Breast epithelium (tissue), 4 donors: Measurements from ENCODE around the gene LMO2. TPM values are rescaled to one million over a fixed set of nuclear protein-coding genes. Genes with fewer than 3 reads are reported as not detected.

Source experiments
- DNase-seq, 2 donors: peaks; one replicate each; pipeline ENCODE4 v3.0.0-alpha.2; 2019; ENCODE audit warnings: low spot score in 2 of 2
- H3K27ac ChIP-seq, 2 donors: fragments of 200-600 bp; sonication (generic) in 1 of 2; one replicate each; pipeline ENCODE4 v1.5.1; 2016 to 2019; ENCODE audit warnings: mild to moderate bottlenecking in 1 of 2
- H3K27me3 ChIP-seq, 2 donors: fragments of 200-600 bp; sonication (generic) in 1 of 2; one replicate each; pipeline versions ENCODE4 v1.5.1 to v1.6.0; 2017 to 2019; ENCODE audit warnings: control low read depth in 1 of 2, mild to moderate bottlenecking in 1 of 2
- H3K36me3 ChIP-seq: fragments of 200-600 bp; one replicate; pipeline ENCODE4 v1.5.1; 2019
- H3K4me1 ChIP-seq, 2 donors: fragments of 200-600 bp; sonication (generic); one replicate each; pipeline ENCODE4 v1.5.1; 2016 to 2019; ENCODE audit warnings: control low read depth in 1 of 2
- H3K4me3 ChIP-seq, 3 donors: fragments of 200-600 bp; sonication (generic); 1 replicate in 2 of 3; 2 replicates in 1 of 3; pipeline ENCODE4 v1.5.1; 2016 to 2019; ENCODE audit warnings: mild to moderate bottlenecking in 3 of 3, moderate library complexity in 2 of 3
- H3K9me3 ChIP-seq, 2 donors: fragments of 200-600 bp; sonication (generic) in 1 of 2; one replicate each; pipeline ENCODE4 v1.5.1; 2016 to 2019; ENCODE audit warnings: control low read depth in 1 of 2
- CTCF ChIP-seq, 3 donors: fragments of 450-650 bp; IDR thresholded peaks; one replicate each; pipeline ENCODE4 v1.5.1; 2016 to 2017; ENCODE audit warnings: antibody characterized with exemption in 3 of 3, mild to moderate bottlenecking in 3 of 3, moderate library complexity in 3 of 3
- POLR2A ChIP-seq: fragments of 450-650 bp; IDR thresholded peaks from one replicate; pipeline ENCODE4 v1.6.1; 2016; ENCODE audit warnings: antibody characterized with exemption, mild to moderate bottlenecking, moderate library complexity
- POLR2AphosphoS5 ChIP-seq, 3 donors: sonication (generic); formaldehyde crosslinking; IDR thresholded peaks; one replicate each; pipeline ENCODE4 v1.6.1; 2017; ENCODE audit warnings: antibody characterized with exemption in 3 of 3
- intact Hi-C: fragments of 100-400 bp; cut with DNase I; formaldehyde crosslinking; loops from one replicate; pipeline ENCODE4 v1.15.1; 2023; ENCODE audit warnings: low total_unique reads
- total RNA-seq, 3 donors: library from RNA; depleted of rRNA; stranded (reverse); fragments of >200 nt; gene quantifications; one replicate each; pipeline ENCODE4 v1.1.0, GENCODE V29; 2016

Gene LMO2
- total RNA-seq, 3 donors from 2014 or later: 19.5 to 21.9 (median 20.0) TPM

GRCh38 chr11:33887886-33888285 lies 4.0 kb downstream of the LMO2 start:
- Histone ChIP-seq H3K4me1 (no peaks in the 10 kb centered on the region), H3K4me3 (no peak overlapping the region), H3K36me3 (no peaks in the 10 kb centered on the region), H3K9me3 (no peaks in the 10 kb centered on the region), H3K27me3 (no peaks in the 10 kb centered on the region), H3K27ac (no peak overlapping the region)
- DNase-seq: no peak
- intact Hi-C loops: no loop called here
- no peak for TF ChIP-seq CTCF (IDR thresholded peaks at IDR 0.05)
- TF ChIP-seq POLR2AphosphoS5 (IDR thresholded peaks at IDR 0.05): no peak
- no peak for TF ChIP-seq POLR2A

DNA sequence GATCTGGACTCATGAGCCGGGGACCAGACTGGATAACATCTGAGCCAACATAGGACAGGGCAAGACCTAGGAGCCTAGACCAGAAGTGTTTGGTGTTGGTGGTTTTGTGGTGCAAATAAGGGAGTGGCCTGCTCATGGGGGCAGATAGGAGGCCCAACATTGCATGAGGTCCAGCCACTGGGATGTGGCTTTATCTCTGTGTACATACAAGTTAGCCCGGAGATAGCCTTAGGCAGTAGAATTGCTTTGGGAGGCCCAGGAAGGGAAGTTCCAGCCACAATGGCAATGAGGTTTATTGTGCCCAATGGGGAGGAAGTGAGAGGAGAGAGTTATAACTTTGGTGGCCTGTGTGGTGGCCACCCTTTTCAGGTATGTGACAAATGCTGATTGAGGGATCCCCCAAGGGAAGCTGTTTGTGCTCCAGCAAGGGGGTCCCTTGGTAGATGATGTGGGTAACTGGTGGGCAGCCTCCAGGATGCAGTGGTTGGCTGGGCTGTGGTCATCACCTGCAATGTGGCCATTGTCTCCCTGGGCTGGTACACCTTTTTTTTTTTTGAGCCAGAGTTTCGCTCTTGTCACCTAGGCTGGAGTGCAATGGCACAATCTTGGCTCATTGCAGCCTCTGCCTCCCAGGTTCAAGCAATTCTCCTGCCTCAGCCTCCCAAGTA lies 6.4 kb downstream of the LMO2 start:
- no peak for TF ChIP-seq CTCF (IDR thresholded peaks at IDR 0.05)
- no peak for TF ChIP-seq POLR2A
- no peak for TF ChIP-seq POLR2AphosphoS5 (IDR thresholded peaks at IDR 0.05)
- no peak overlapping the region for H3K27ac ChIP-seq
- no peaks in the 10 kb centered on the region for H3K27me3 ChIP-seq
- no peaks in the 10 kb centered on the region for H3K4me1 ChIP-seq
- DNase-seq: no peak
- intact Hi-C loops: no loop called here
- H3K36me3 ChIP-seq: no peaks in the 10 kb centered on the region
- no peak overlapping the region for H3K4me3 ChIP-seq
- no peaks in the 10 kb centered on the region for H3K9me3 ChIP-seq

DNA sequence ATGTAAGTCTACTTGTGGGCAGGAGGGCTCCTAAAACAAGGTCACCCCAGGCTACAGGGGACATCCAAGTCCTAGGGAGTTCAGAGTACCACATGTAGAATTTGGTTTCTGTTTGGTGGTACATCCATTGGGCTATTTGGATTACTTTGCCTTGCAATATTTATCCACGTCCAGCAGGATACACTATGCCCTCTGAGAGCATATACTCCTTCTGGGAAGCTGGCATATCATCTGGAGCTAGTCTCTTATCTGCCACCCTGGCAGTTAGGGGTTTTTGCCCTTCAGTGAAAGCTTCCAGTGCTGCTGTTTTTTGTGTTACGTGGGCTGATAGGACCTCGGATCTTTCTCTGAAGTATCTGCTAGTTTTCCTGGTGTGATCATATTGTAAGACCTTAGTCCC lies 7.3 kb downstream of the LMO2 start:
- Histone ChIP-seq H3K9me3 (no peaks in the 10 kb centered on the region), H3K36me3 (no peaks in the 10 kb centered on the region), H3K27ac (no peak overlapping the region), H3K4me3 (no peak overlapping the region), H3K4me1 (no peaks in the 10 kb centered on the region), H3K27me3 (no peaks in the 10 kb centered on the region)
- no peak for TF ChIP-seq POLR2AphosphoS5 (IDR thresholded peaks at IDR 0.05)
- no peak for TF ChIP-seq CTCF (IDR thresholded peaks at IDR 0.05)
- TF ChIP-seq POLR2A: no peak
- no peak for DNase-seq
- intact Hi-C loops: no loop called here

DNA sequence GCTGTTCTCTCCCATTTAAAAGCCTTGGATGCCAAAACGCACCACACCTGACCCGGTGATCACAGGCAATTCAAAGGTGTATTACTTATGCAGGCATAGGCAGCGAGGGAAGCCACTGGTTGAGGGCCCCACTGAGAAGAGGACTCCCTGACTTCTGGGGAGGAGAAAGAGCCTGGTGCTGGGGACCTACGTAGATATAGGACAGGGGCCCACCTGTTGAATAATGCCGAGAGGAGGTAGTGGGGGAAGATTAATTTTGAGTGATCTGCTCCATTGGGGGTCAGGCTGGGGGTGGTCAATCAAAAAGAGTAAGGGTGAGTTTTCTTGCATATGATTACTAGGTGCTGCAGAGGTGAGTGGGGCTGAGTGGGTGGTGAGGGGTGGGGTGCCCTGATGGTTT lies 7.8 kb downstream of the LMO2 start:
- Histone ChIP-seq H3K27me3 (no peaks in the 10 kb centered on the region), H3K27ac (no peak overlapping the region), H3K36me3 (no peaks in the 10 kb centered on the region), H3K4me3 (no peak overlapping the region), H3K4me1 (no peaks in the 10 kb centered on the region), H3K9me3 (no peaks in the 10 kb centered on the region)
- no peak for DNase-seq
- intact Hi-C loops: no loop called here
- no peak for TF ChIP-seq CTCF (IDR thresholded peaks at IDR 0.05)
- TF ChIP-seq POLR2AphosphoS5 (IDR thresholded peaks at IDR 0.05): no peak
- no peak for TF ChIP-seq POLR2A

DNA sequence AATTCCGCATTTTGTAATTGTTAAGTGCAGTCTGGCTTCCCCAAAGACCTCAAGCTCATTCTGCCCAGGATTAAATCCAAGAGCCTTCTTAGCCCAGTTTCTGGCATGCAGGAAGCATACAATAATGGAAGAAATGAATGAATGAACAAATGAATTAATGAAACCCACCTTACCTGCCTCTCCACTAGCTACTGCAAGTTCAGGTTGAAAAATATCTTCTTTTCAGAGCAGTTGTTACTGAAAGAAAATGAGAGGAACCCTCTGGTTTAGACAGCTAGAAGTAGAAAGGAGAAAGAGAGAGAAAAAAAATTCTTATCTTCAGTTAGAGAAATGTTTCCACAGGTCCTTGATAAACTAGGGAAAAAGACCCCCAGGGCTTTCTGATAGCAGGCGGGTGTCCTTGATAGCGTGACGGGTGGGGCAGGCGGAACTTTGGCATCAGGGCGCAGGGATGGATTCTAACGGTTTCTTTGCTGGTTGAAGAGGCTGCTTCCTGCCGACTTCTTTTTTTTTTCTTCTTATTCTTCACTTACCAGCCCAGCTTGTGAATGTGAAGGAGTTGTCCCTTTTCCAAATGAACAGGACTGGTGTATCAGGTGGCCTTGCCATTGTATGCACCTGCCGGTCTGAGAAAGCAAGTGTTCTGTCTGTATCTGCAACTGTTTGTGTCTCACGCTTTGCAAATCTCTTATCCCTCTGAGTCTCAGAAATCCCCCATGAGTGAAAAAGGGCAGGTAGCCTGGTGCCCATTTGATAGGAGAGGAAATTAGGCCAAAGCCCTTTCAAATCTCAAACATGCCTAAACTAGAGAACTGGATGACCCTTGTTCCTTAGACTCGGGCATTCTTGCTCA lies 10.0 kb downstream of the LMO2 start:
- Histone ChIP-seq H3K36me3 (no peaks in the 10 kb centered on the region), H3K4me3 (no peak overlapping the region), H3K9me3 (no peaks in the 10 kb centered on the region), H3K4me1 (no peaks in the 10 kb centered on the region), H3K27me3 (no peaks in the 10 kb centered on the region), H3K27ac (no peak overlapping the region)
- intact Hi-C loops: no loop called here
- no peak for DNase-seq
- TF ChIP-seq POLR2A (no peak), CTCF (IDR thresholded peaks at IDR 0.05) (no peak), POLR2AphosphoS5 (IDR thresholded peaks at IDR 0.05) (no peak)
